Measurements from ENCODE around the gene USP30.

GRCh38 chr12:109058773-109059172, 6.4 kb downstream of the USP30 start:
- TF ChIP-seq CBFB (CRISPR knock-in tag; IDR thresholded peaks at IDR 0.05): no peak
- TF ChIP-seq JUNB (CRISPR knock-in tag; conservative IDR thresholded peaks at IDR 0.05): no peak
- TF ChIP-seq ZNF124 (CRISPR knock-in tag; IDR thresholded peaks at IDR 0.05): no peak
- TF ChIP-seq RBFOX2 (IDR thresholded peaks at IDR 0.05; ENCODE audit: low read depth, low read length): no peak
- no peak for TF ChIP-seq YY1 (IDR thresholded peaks at IDR 0.05; ENCODE audit: borderline replicate concordance in 1 of 3, control insufficient read depth in 1 of 3, extremely low read depth in 1 of 3, insufficient read depth in 3 of 3, insufficient read length in 1 of 3, insufficient replicate concordance in 2 of 3, low read depth in 1 of 3, low read length in 2 of 3)
- no peak for TF ChIP-seq HDAC1 (IDR thresholded peaks at IDR 0.05)
- TF ChIP-seq CTCF (IDR thresholded peaks at IDR 0.05 in 2 of 3, conservative IDR thresholded peaks at IDR 0.05 in 1 of 3; ENCODE audit: insufficient read depth in 2 of 3, low read depth in 1 of 3, low read length in 3 of 3): no peak
- TF ChIP-seq SREBF2 (CRISPR knock-in tag; IDR thresholded peaks at IDR 0.05): no peak
- TF ChIP-seq MAFK (IDR thresholded peaks at IDR 0.05; ENCODE audit: low read length): no peak
- no peak for TF ChIP-seq EP300 (IDR thresholded peaks at IDR 0.05; ENCODE audit: low read length)

Measured in K562 (cell line).